H1 (cell line): ENCODE results near the gene ZNF516. TPM values are rescaled to one million over a fixed set of nuclear protein-coding genes. Genes with fewer than 3 reads are reported as not detected.

Source experiments
- BACH1 ChIP-seq: IDR thresholded peaks from 2 replicates; pipeline ENCODE4 v1.6.1; 2012; ENCODE audit warnings: low read length, improper control_type of control experiment
- MAFK ChIP-seq: IDR thresholded peaks from 2 replicates; pipeline ENCODE4 v1.6.1; 2012; ENCODE audit warnings: low read depth, mild to moderate bottlenecking, improper control_type of control experiment, low read length
- POLR2A ChIP-seq, 2 experiments: IDR thresholded peaks; 1 replicate in 1 of 2; 2 replicates in 1 of 2; pipeline ENCODE4 v1.6.1; 2011; ENCODE audit warnings: low read depth in 2 of 2, low read length in 2 of 2, mild to moderate bottlenecking in 2 of 2; ENCODE audit errors: control extremely low read depth in 1 of 2
- SRF ChIP-seq: IDR thresholded peaks from 2 replicates; pipeline ENCODE4 v1.6.1; 2011; ENCODE audit warnings: mild to moderate bottlenecking, low read depth, low read length, moderate library complexity
- polyA plus RNA-seq, 7 experiments: library from polyadenylated mRNA; depleted of rRNA in 3 of 7; stranded (reverse) in 5 of 7; unstranded in 2 of 7; fragments of >200 nt in 5 of 7; fragments of 200-250 nt in 2 of 7; gene quantifications; 1 replicate in 5 of 7; 2 replicates in 1 of 7; 4 replicates in 1 of 7; pipeline versions ENCODE4 v1.2.1 to v1.2.3, GENCODE V29; 2011 to 2013; ENCODE audit warnings: missing spikeins in 2 of 7, mixed read lengths in 2 of 7
- total RNA-seq: library from RNA; stranded (reverse); fragmentation: NEBNext Ultra II Directional; extraction: Animal tissue kit (Norgen Biotek cat#: 25700); gene quantifications from 2 replicates; pipeline ENCODE4 v1.2.1, GENCODE V29; 2021

ZNF516 gene
- total and polyA plus RNA-seq, 2 of the 8 experiments (the other 6 are each of a cell fraction or from before 2014, with no cell fraction given) = 7.3 to 17.0 TPM

- no peak for TF ChIP-seq SRF
- no peak for TF ChIP-seq BACH1
- TF ChIP-seq MAFK = no peak
- no peak for TF ChIP-seq POLR2A (IDR thresholded peaks at IDR 0.05; ENCODE audit: control extremely low read depth in 1 of 2, low read depth in 2 of 2, low read length in 2 of 2)
Measured at GRCh38 chr18:76434452-76434851, 60.6 kb downstream of the ZNF516 start (continued).
